Measurements from ENCODE around the gene NPM3. TPM values are rescaled to one million over a fixed set of nuclear protein-coding genes. Genes with fewer than 3 reads are reported as not detected.

Gene NPM3
- total and polyA plus RNA-seq, 4 donors, result 3.4 to 24.9 (median 12.4) TPM

DNA sequence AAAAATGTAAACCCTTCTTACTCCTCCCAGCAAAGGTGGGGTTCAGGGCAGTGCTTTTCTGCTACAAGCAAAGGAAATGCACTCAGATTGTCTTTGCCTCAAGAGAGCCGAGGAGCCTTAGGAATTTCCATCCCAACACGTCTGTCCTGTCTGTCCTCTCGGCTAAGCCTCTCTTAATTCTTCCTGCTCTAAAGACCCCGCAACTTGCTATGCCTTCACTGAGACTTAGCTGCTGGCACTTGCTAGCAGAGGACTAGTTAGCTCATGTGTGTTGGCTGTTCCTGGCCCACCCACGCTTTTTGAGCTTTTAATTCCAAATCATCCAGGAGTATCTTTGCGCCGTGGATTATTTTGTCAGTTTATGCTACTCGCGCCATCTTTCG is 481 bp upstream of the NPM3 start:
- WGBS, result 74% methylated on average over 10 of the region's 10 CpGs
- H3K36me3 ChIP-seq (ENCODE audit: control insufficient read depth in 4 of 4, insufficient read depth in 3 of 4, low read depth in 1 of 4, low read length in 3 of 4), result peaks cover 0 to 30% (median 25%) of the 10 kb centered on the region in 4 donors
- no peaks in the 10 kb centered on the region for H3K9me3 ChIP-seq (ENCODE audit: control insufficient read depth in 4 of 4, low read length in 3 of 4)
- peak overlapping the region in 1 of 2 donors; percentile 15 for H3K27ac ChIP-seq (ENCODE audit: low read depth in 1 of 2, low read length in 2 of 2)
- TF ChIP-seq, protein P1, sequence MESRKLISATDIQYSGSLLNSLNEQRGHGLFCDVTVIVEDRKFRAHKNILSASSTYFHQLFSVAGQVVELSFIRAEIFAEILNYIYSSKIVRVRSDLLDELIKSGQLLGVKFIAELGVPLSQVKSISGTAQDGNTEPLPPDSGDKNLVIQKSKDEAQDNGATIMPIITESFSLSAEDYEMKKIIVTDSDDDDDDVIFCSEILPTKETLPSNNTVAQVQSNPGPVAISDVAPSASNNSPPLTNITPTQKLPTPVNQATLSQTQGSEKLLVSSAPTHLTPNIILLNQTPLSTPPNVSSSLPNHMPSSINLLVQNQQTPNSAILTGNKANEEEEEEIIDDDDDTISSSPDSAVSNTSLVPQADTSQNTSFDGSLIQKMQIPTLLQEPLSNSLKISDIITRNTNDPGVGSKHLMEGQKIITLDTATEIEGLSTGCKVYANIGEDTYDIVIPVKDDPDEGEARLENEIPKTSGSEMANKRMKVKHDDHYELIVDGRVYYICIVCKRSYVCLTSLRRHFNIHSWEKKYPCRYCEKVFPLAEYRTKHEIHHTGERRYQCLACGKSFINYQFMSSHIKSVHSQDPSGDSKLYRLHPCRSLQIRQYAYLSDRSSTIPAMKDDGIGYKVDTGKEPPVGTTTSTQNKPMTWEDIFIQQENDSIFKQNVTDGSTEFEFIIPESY (IDR thresholded peaks at IDR 0.05), result no peak
- no peak for TF ChIP-seq EGR1 (IDR thresholded peaks at IDR 0.05; ENCODE audit: low read depth in 2 of 2)
- TF ChIP-seq, protein P2, sequence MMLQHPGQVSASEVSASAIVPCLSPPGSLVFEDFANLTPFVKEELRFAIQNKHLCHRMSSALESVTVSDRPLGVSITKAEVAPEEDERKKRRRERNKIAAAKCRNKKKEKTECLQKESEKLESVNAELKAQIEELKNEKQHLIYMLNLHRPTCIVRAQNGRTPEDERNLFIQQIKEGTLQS (IDR thresholded peaks at IDR 0.05), result no peak
- no peak for TF ChIP-seq FOXA1 (IDR thresholded peaks at IDR 0.05)
- TF ChIP-seq FOXA2 (IDR thresholded peaks at IDR 0.05), result no peak
- no peak for TF ChIP-seq RAD21 (IDR thresholded peaks at IDR 0.05)
- TF ChIP-seq REST (IDR thresholded peaks at IDR 0.05), result no peak
- no peak for TF ChIP-seq RXRA (IDR thresholded peaks at IDR 0.05)
- peaks cover 10 to 41% (median 28%) of the 10 kb centered on the region in 4 donors for H3K4me1 ChIP-seq (ENCODE audit: control insufficient read depth in 4 of 4, insufficient read depth in 4 of 4, low read length in 3 of 4)
- H3K4me3 ChIP-seq (ENCODE audit: low read depth in 1 of 3, low read length in 3 of 3), result peak overlapping the region in 1 of 3 donors; percentile 77
- no peak overlapping the region for H3K9ac ChIP-seq (ENCODE audit: low read depth in 1 of 2, low read length in 2 of 2)
- no peak for DNase-seq (ENCODE audit: low spot score)
- H3K27me3 ChIP-seq (ENCODE audit: control insufficient read depth in 4 of 4, insufficient read depth in 4 of 4, low read length in 3 of 4), result no peaks in the 10 kb centered on the region

GRCh38 chr10:101781984-101782810 is 1.0 kb downstream of the NPM3 start:
- H3K27ac ChIP-seq (ENCODE audit: low read depth in 1 of 2, low read length in 2 of 2), result no peak overlapping the region
- WGBS, result 68% methylated on average over 17 of the region's 17 CpGs
- H3K9ac ChIP-seq (ENCODE audit: low read depth in 1 of 2, low read length in 2 of 2), result no peak overlapping the region
- no peak for DNase-seq (ENCODE audit: low spot score)
- peaks cover 0 to 24% (median 17%) of the 10 kb centered on the region in 4 donors for H3K36me3 ChIP-seq (ENCODE audit: control insufficient read depth in 4 of 4, insufficient read depth in 3 of 4, low read depth in 1 of 4, low read length in 3 of 4)
- H3K27me3 ChIP-seq (ENCODE audit: control insufficient read depth in 4 of 4, insufficient read depth in 4 of 4, low read length in 3 of 4), result peaks cover 0 to 10% (median under 1%) of the 10 kb centered on the region in 4 donors
- no peaks in the 10 kb centered on the region for H3K9me3 ChIP-seq (ENCODE audit: control insufficient read depth in 4 of 4, low read length in 3 of 4)
- TF ChIP-seq FOXA2 (IDR thresholded peaks at IDR 0.05) (no peak), CTCF (IDR thresholded peaks at IDR 0.05; ENCODE audit: low read depth, low read length, missing input control) (no peak), SP1 (IDR thresholded peaks at IDR 0.05) (no peak), GABPA (IDR thresholded peaks at IDR 0.05 in 1 of 2, conservative IDR thresholded peaks at IDR 0.05 in 1 of 2) (no peak), RXRA (IDR thresholded peaks at IDR 0.05) (no peak), REST (IDR thresholded peaks at IDR 0.05) (no peak), FOXA1 (IDR thresholded peaks at IDR 0.05) (no peak), JUND (IDR thresholded peaks at IDR 0.05) (no peak), RAD21 (IDR thresholded peaks at IDR 0.05) (no peak), HNF4G (IDR thresholded peaks at IDR 0.05) (no peak), YY1 (IDR thresholded peaks at IDR 0.05) (no peak)
- TF ChIP-seq, protein P3, sequence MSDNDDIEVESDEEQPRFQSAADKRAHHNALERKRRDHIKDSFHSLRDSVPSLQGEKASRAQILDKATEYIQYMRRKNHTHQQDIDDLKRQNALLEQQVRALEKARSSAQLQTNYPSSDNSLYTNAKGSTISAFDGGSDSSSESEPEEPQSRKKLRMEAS (IDR thresholded peaks at IDR 0.05), result no peak
- TF ChIP-seq, protein P2 (IDR thresholded peaks at IDR 0.05), result no peak
- peaks cover 12 to 43% (median 29%) of the 10 kb centered on the region in 4 donors for H3K4me1 ChIP-seq (ENCODE audit: control insufficient read depth in 4 of 4, insufficient read depth in 4 of 4, low read length in 3 of 4)
- peak overlapping the region in 2 of 3 donors; percentile 77 to 78 for H3K4me3 ChIP-seq (ENCODE audit: low read depth in 1 of 3, low read length in 3 of 3)
